PC-3 (cell line): ENCODE results near the gene PRAMEF2.
"Not testable (repeated sequence)": the region's sequence is repeated elsewhere in the genome, so short reads cannot be mapped to it uniquely, and the experiment has no call there.

Experiments used
- CTCF ChIP-seq: fragments of 300-600 bp; sonication (generic); conservative IDR thresholded peaks from 2 replicates; pipeline ENCODE4 v1.5.1; 2017; ENCODE audit warnings: antibody characterized with exemption, low read depth, mild to moderate bottlenecking, low read length
- EZH2 ChIP-seq: fragments of 300-600 bp; sonication (generic); IDR thresholded peaks from one replicate; pipeline ENCODE4 v1.6.1; 2017; ENCODE audit warnings: antibody characterized with exemption, mild to moderate bottlenecking, low read length; ENCODE audit not compliant: unreplicated experiment

GRCh38 chr1:12848620-12849019 lies 8.3 kb upstream of the PRAMEF2 start, which contains the start of gene HNRNPCL1:
- not testable (repeated sequence) for TF ChIP-seq EZH2, CTCF
